ENCODE results near the gene ZNF48.

DNA sequence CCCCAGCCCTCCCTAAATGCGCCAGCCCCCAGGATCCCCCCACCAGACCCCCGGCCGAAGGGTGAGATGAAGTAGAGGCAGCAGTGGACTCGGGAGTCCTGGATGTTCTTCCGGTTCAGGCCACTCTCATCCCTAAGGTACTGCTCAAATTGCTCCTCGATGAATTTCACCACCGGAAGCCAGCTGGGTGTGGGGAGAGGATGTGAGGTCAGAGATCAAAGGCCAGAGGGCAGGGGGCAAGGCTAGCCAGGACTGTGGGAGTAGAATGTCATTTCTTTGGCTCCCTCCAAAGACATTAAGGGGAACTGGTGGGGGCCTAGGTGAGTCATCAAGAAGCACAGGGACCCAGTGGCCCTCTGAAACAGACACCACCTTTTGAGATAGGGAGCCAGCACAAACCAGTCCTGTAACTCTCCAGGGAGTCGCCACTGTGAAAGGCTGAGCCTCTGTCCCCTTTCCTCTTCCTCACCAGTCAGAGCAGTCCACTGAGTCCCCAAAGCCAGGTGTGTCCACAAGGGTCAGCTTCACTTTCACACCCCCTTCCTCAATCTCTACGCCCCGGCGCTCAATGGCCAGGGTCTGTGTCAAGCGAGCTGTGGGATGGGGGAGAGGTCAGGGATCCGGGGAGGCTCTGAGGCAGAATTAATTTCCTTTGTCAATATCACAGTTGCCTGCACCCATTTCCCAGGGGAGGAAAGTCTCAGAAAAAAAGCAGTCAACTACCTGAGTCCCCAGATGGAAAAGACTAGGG is 13.8 kb upstream of the ZNF48 start:
- TF ChIP-seq, protein P1, sequence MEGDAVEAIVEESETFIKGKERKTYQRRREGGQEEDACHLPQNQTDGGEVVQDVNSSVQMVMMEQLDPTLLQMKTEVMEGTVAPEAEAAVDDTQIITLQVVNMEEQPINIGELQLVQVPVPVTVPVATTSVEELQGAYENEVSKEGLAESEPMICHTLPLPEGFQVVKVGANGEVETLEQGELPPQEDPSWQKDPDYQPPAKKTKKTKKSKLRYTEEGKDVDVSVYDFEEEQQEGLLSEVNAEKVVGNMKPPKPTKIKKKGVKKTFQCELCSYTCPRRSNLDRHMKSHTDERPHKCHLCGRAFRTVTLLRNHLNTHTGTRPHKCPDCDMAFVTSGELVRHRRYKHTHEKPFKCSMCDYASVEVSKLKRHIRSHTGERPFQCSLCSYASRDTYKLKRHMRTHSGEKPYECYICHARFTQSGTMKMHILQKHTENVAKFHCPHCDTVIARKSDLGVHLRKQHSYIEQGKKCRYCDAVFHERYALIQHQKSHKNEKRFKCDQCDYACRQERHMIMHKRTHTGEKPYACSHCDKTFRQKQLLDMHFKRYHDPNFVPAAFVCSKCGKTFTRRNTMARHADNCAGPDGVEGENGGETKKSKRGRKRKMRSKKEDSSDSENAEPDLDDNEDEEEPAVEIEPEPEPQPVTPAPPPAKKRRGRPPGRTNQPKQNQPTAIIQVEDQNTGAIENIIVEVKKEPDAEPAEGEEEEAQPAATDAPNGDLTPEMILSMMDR (IDR thresholded peaks at IDR 0.05; ENCODE audit: poor library complexity, severe bottlenecking), result no peak
- TF ChIP-seq EZH2 (IDR thresholded peaks at IDR 0.05; ENCODE audit: borderline replicate concordance, insufficient read depth, low read length, poor library complexity, severe bottlenecking) (no peak), POLR2AphosphoS5 (IDR thresholded peaks at IDR 0.05) (no peak), SMC3 (conservative IDR thresholded peaks at IDR 0.05; ENCODE audit: poor library complexity) (no peak), MXI1 (conservative IDR thresholded peaks at IDR 0.05; ENCODE audit: poor library complexity, severe bottlenecking) (no peak), RAD21 (conservative IDR thresholded peaks at IDR 0.05) (no peak), EP300 (conservative IDR thresholded peaks at IDR 0.05; ENCODE audit: poor library complexity, severe bottlenecking) (no peak)
- TF ChIP-seq, protein P2, sequence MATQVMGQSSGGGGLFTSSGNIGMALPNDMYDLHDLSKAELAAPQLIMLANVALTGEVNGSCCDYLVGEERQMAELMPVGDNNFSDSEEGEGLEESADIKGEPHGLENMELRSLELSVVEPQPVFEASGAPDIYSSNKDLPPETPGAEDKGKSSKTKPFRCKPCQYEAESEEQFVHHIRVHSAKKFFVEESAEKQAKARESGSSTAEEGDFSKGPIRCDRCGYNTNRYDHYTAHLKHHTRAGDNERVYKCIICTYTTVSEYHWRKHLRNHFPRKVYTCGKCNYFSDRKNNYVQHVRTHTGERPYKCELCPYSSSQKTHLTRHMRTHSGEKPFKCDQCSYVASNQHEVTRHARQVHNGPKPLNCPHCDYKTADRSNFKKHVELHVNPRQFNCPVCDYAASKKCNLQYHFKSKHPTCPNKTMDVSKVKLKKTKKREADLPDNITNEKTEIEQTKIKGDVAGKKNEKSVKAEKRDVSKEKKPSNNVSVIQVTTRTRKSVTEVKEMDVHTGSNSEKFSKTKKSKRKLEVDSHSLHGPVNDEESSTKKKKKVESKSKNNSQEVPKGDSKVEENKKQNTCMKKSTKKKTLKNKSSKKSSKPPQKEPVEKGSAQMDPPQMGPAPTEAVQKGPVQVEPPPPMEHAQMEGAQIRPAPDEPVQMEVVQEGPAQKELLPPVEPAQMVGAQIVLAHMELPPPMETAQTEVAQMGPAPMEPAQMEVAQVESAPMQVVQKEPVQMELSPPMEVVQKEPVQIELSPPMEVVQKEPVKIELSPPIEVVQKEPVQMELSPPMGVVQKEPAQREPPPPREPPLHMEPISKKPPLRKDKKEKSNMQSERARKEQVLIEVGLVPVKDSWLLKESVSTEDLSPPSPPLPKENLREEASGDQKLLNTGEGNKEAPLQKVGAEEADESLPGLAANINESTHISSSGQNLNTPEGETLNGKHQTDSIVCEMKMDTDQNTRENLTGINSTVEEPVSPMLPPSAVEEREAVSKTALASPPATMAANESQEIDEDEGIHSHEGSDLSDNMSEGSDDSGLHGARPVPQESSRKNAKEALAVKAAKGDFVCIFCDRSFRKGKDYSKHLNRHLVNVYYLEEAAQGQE (IDR thresholded peaks at IDR 0.05; ENCODE audit: borderline replicate concordance), result no peak
